GM12801 (cell line): ENCODE data around the gene PAK5.

Experiments used
- CTCF ChIP-seq: IDR thresholded peaks from one replicate; pipeline ENCODE4 v1.5.1; 2011; ENCODE audit warnings: control low read depth; ENCODE audit not compliant: insufficient read length; ENCODE audit errors: extremely low read depth

Gene PAK5

GRCh38 chr20:9594284-9594875 lies 244.5 kb downstream of the PAK5 start:
- no peak for TF ChIP-seq CTCF

- no peak for TF ChIP-seq CTCF
Measured at GRCh38 chr20:9592419-9592818, 246.5 kb downstream of the PAK5 start.

- TF ChIP-seq CTCF, result no peak
Measured at GRCh38 chr20:9591080-9591479, 247.8 kb downstream of the PAK5 start.

GRCh38 chr20:9590189-9590588 lies 248.7 kb downstream of the PAK5 start:
- no peak for TF ChIP-seq CTCF

GRCh38 chr20:9588706-9589105 lies 250.2 kb downstream of the PAK5 start:
- TF ChIP-seq CTCF, result no peak

GRCh38 chr20:9583151-9583550 lies 255.7 kb downstream of the PAK5 start:
- no peak for TF ChIP-seq CTCF

GRCh38 chr20:9582137-9582536 lies 256.7 kb downstream of the PAK5 start:
- no peak for TF ChIP-seq CTCF
